Lower leg skin (tissue), 4 donors: Measurements from ENCODE around the gene MYL6. TPM values are rescaled to one million over a fixed set of nuclear protein-coding genes. Genes with fewer than 3 reads are reported as not detected.

Source experiments
- DNase-seq, 2 donors: peaks; one replicate each; pipeline ENCODE4 v3.0.0-alpha.2; 2019; ENCODE audit warnings: low spot score in 2 of 2
- H3K4me3 ChIP-seq: fragments of 200-600 bp; sonication (generic); 2 replicates; pipeline ENCODE4 v1.5.1; 2017; ENCODE audit warnings: mild to moderate bottlenecking, low read depth; ENCODE audit not compliant: poor library complexity, severe bottlenecking
- POLR2A ChIP-seq, 2 donors: fragments of 450-650 bp; IDR thresholded peaks; one replicate each; pipeline ENCODE4 v1.6.1; 2016 to 2017; ENCODE audit warnings: antibody characterized with exemption in 2 of 2, mild to moderate bottlenecking in 1 of 2, moderate library complexity in 1 of 2
- WGBS, 2 donors: methylation state at CpG; one replicate each; pipeline ENCODE4 v1.1.5; 2018; 5-methylcytosine and 5-hydroxymethylcytosine counted together
- intact Hi-C: fragments of 100-400 bp; cut with DNase I; formaldehyde crosslinking; loops from one replicate; pipeline ENCODE4 v1.15.0; 2023; ENCODE audit warnings: low total_unique reads
- total RNA-seq, 4 donors: library from RNA; depleted of rRNA; stranded (reverse); fragments of >200 nt; gene quantifications; one replicate each; pipeline ENCODE4 v1.1.0, GENCODE V29; 2016
- TF ChIP-seq, protein P1 (sequence below), 3 donors: fragments of 450-650 bp; IDR thresholded peaks; one replicate each; pipeline ENCODE4 v1.5.1; 2016; ENCODE audit warnings: antibody characterized with exemption in 3 of 3, mild to moderate bottlenecking in 3 of 3, moderate library complexity in 2 of 3

The MYL6 gene
- total RNA-seq, 4 donors from 2014 or later, result 700 to 1,156 (median 824) TPM

DNA sequence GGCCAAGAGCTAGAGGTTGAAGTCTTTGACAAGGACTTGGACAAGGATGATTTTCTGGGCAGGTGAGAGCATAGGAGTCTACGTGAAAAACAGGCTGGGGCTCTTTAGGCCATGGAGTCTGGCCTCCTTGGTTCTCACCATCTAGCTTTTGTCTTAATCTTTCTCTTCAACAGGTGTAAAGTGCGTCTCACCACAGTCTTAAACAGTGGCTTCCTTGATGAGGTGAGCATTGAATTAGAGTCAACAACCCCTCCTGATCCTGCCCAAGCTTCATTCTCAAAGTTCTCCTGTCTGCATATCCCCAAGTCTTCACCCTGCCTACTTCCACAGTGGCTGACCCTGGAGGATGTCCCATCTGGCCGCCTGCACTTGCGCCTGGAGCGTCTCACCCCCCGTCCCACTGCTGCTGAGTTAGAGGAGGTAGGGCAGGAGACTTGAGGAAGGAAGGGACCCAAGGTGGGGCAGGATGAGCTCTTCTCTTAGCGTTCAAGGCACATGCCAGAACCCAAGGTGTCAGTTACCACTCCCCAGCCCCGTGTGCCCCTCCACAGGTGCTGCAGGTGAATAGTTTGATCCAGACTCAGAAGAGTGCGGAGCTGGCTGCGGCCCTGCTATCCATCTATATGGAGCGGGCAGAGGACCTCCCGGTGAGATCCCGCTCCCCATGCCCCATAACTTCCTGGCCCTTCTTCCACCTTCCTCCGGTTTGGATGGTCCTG is 20.1 kb upstream of the MYL6 start:
- WGBS, 2 donors, result 95 to 96% methylated on average over 14 of the region's 14 CpGs
- intact Hi-C loops, result no loop called here
- DNase-seq, result no peak
- H3K4me3 ChIP-seq, result no peak overlapping the region
- TF ChIP-seq, protein P1, sequence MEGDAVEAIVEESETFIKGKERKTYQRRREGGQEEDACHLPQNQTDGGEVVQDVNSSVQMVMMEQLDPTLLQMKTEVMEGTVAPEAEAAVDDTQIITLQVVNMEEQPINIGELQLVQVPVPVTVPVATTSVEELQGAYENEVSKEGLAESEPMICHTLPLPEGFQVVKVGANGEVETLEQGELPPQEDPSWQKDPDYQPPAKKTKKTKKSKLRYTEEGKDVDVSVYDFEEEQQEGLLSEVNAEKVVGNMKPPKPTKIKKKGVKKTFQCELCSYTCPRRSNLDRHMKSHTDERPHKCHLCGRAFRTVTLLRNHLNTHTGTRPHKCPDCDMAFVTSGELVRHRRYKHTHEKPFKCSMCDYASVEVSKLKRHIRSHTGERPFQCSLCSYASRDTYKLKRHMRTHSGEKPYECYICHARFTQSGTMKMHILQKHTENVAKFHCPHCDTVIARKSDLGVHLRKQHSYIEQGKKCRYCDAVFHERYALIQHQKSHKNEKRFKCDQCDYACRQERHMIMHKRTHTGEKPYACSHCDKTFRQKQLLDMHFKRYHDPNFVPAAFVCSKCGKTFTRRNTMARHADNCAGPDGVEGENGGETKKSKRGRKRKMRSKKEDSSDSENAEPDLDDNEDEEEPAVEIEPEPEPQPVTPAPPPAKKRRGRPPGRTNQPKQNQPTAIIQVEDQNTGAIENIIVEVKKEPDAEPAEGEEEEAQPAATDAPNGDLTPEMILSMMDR (IDR thresholded peaks at IDR 0.05), result no peak
- TF ChIP-seq POLR2A (IDR thresholded peaks at IDR 0.05), result no peak

DNA sequence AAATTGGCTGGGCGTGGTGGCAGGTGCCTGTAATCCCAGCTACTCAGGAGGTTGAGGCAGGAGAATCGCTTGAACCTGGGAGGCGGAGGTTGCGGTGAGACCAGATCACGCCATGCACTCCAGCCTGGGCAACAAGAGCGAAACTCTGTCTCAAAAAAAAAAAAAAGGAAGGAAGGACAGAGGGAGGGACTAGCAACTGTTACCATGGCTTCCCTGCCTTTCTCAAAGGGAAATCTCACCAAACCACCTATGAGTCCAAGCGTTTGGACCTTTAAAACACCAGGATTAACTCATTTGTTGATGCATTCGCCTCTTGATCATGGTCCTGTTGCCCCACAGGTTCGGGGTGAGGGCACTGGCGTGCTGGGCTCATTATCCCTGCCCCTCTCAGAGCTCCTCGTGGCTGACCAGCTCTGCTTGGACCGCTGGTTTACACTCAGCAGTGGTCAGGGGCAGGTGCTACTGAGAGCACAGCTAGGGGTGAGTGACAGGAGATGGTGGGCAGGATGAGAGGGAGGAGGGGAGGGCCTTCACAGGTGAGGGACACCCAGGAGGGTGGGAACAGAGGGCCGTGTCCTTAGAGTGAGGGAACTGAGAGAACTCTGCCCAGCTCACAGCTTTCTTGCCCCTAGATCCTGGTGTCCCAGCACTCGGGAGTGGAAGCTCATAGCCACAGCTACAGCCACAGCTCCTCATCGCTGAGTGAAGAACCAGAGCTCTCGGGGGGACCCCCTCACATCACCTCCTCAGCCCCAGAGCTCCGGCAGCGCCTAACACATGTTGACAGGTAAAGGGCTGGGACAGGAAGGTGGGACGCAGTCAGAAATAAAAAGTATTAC is 16.0 kb upstream of the MYL6 start:
- 81 to 87% methylated on average over 19 of the region's 19 CpGs for WGBS, 2 donors
- intact Hi-C loops, result no loop called here
- no peak for DNase-seq
- no peak for TF ChIP-seq POLR2A (IDR thresholded peaks at IDR 0.05)
- TF ChIP-seq, protein P1 (IDR thresholded peaks at IDR 0.05), result no peak
- no peak overlapping the region for H3K4me3 ChIP-seq

DNA sequence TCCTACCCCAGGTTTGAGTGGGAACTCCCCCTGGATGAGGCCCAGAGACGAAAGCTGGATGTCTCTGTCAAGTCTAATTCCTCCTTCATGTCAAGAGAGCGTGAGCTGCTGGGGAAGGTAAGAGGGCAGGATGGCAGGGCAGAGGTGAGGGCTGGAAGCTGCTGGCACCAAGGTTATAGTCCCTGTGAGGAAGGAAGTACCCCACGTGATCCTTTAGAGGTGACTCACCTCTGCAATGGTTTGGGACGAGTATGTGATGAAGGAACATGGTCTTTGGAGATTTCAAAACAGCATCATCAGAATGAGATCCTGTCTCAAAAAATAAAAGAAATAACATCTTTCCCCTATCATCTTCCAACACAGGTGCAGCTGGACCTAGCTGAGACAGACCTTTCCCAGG is 14.9 kb upstream of the MYL6 start:
- 65 to 68% methylated on average over 4 of the region's 4 CpGs for WGBS, 2 donors
- DNase-seq, result no peak
- no peak overlapping the region for H3K4me3 ChIP-seq
- intact Hi-C loops, result no loop called here
- TF ChIP-seq, protein P1 (IDR thresholded peaks at IDR 0.05), result no peak
- no peak for TF ChIP-seq POLR2A (IDR thresholded peaks at IDR 0.05)

DNA sequence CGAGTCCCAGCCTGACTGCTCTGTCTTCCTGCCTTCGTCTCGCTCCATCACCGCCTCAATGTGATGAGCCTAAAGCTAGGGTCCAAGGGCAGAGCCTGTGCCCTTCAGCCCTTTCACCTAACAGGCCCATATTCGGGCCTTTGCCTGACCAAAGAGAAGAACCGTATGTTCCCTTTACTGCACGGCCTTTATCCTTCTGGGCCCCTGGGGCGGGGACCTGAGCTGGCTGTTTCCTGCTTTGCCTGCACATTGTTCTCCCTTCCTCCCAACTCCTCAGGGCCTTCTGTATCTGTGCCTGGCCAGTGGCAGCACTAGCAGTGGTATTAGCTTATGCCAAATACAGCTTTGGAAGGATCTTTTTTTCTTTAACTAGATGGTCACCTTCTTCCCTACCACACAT is 14.3 kb upstream of the MYL6 start:
- H3K4me3 ChIP-seq, result no peak overlapping the region
- WGBS, 2 donors, result 68 to 81% methylated on average over 8 of the region's 8 CpGs
- DNase-seq, result no peak
- intact Hi-C loops, result no loop called here
- TF ChIP-seq, protein P1 (IDR thresholded peaks at IDR 0.05), result no peak
- TF ChIP-seq POLR2A (IDR thresholded peaks at IDR 0.05), result no peak

GRCh38 chr12:56145217-56145616 is 12.9 kb upstream of the MYL6 start:
- intact Hi-C loops, result no loop called here
- 81 to 86% methylated on average over 3 of the region's 3 CpGs for WGBS, 2 donors
- no peak for DNase-seq
- TF ChIP-seq POLR2A (IDR thresholded peaks at IDR 0.05), result no peak
- TF ChIP-seq, protein P1 (IDR thresholded peaks at IDR 0.05), result no peak
- no peak overlapping the region for H3K4me3 ChIP-seq
